ENCODE results near the gene SCT. TPM values are rescaled to one million over a fixed set of nuclear protein-coding genes. Genes with fewer than 3 reads are reported as not detected.

Gene SCT
- total and polyA plus RNA-seq, 2 donors (not counting 3 experiments of a cell fraction or from before 2014, with no cell fraction given): not detected

- Histone ChIP-seq H3K4me2 (ENCODE audit: insufficient read depth, low read length) (no peak overlapping the region), H4K20me1 (replicated peaks; ENCODE audit: control insufficient read depth, extremely low read depth, insufficient read depth, low read length) (no peaks in the 10 kb centered on the region), H3K4me1 (ENCODE audit: control insufficient read depth, extremely low read depth, insufficient read depth, low read length) (no peaks in the 10 kb centered on the region), H3K9me3 (replicated peaks; ENCODE audit: control insufficient read depth, insufficient read depth, low read length) (no peaks in the 10 kb centered on the region), H3K36me3 (ENCODE audit: control insufficient read depth in 2 of 2, extremely low read depth in 1 of 2, insufficient read depth in 2 of 2, low read length in 2 of 2) (no peaks in the 10 kb centered on the region), H3K4me3 (replicated peaks in 1 of 3; ENCODE audit: insufficient read depth in 1 of 3, low read depth in 1 of 3, low read length in 3 of 3) (no peak overlapping the region), H3K27me3 (ENCODE audit: control insufficient read depth in 2 of 2, insufficient read depth in 2 of 2, low read length in 2 of 2) (peaks cover 4 to 13% of the 10 kb centered on the region in 2 experiments), H3K27ac (ENCODE audit: insufficient read depth, low read depth, low read length) (no peak overlapping the region), H3K79me2 (ENCODE audit: control insufficient read depth, insufficient read depth, low read length) (no peaks in the 10 kb centered on the region), H3K9ac (replicated peaks; ENCODE audit: extremely low read depth, insufficient read depth, low read length) (no peak overlapping the region), H3K9me1 (replicated peaks; ENCODE audit: control insufficient read depth, extremely low read depth, insufficient read depth, low read length) (no peaks in the 10 kb centered on the region), H2AFZ (ENCODE audit: low read depth, low read length) (no peak overlapping the region)
- no peak for FAIRE-seq
- BruUV-seq (replicated peaks): no TSS peak
- DNase-seq (ENCODE audit: low read depth, low spot score): no peak
- ChIA-PET POLR2A (no interaction called here), CTCF (no interaction called here)
- no peak for TF ChIP-seq CTCF (IDR thresholded peaks at IDR 0.05; ENCODE audit: extremely low read depth in 1 of 2, insufficient read depth in 1 of 2, low read depth in 1 of 2, low read length in 2 of 2)
- no peak for TF ChIP-seq POLR2AphosphoS5 (IDR thresholded peaks at IDR 0.05; ENCODE audit: insufficient read depth, low read depth, low read length)
- no peak for TF ChIP-seq FOS (IDR thresholded peaks at IDR 0.05; ENCODE audit: borderline replicate concordance, insufficient read depth, low read length)
- TF ChIP-seq POLR2A (IDR thresholded peaks at IDR 0.05; ENCODE audit: low read depth, low read length): no peak
- no peak for TF ChIP-seq MAX (IDR thresholded peaks at IDR 0.05; ENCODE audit: insufficient read depth, insufficient read length)
- TF ChIP-seq GATA2 (IDR thresholded peaks at IDR 0.05; ENCODE audit: insufficient read depth, insufficient read length, low read depth, low read length): no peak
- no peak for TF ChIP-seq JUN (IDR thresholded peaks at IDR 0.05; ENCODE audit: borderline replicate concordance, insufficient read depth, insufficient read length, low read depth)
- no peak for TF ChIP-seq EZH2 (IDR thresholded peaks at IDR 0.05; ENCODE audit: borderline replicate concordance, low read depth, low read length, severe bottlenecking)
- dilution Hi-C loops (cut with MboI; ENCODE audit: extremely low pct_ligation_motif_present, low sequenced_read_pairs): no loop called here
- intact Hi-C loops (cut with micrococcal nuclease): no loop called here
Observed at GRCh38 chr11:623999-624704, 2.8 kb downstream of the SCT start.

All from endothelial cell of umbilical vein (primary cell).